ENCODE measurements around the gene YJU2. TPM values are rescaled to one million over a fixed set of nuclear protein-coding genes. Genes with fewer than 3 reads are reported as not detected.

The YJU2 gene
- 11.7 TPM for total RNA-seq
- polyA plus RNA-seq: 29.4 TPM

- Histone ChIP-seq H3K36me3 (ENCODE audit: insufficient read depth) (peaks cover 7% of the 10 kb centered on the region), H3K4me1 (ENCODE audit: insufficient read depth) (no peaks in the 10 kb centered on the region), H3K4me3 (ENCODE audit: low read depth, low read length) (peak within 1 kb of the TSS; percentile 50), H3K27ac (ENCODE audit: low read depth) (peak within 1 kb of the TSS; percentile 91)
- peak; percentile 99 for DNase-seq (ENCODE audit: extremely low spot score)
- under 1% methylated on average over 44 of the region's 45 CpGs for WGBS
Observed at GRCh38 chr19:4246767-4247593, at the start of gene YJU2. YJU2 (plus strand) TSS chr19:4247080; CDS start chr19:4247147, 67 bp downstream.

GRCh38 chr19:4197228-4197624 lies 49.7 kb upstream of the YJU2 start:
- no peak overlapping the region for H3K4me3 ChIP-seq (ENCODE audit: low read depth, low read length)
- H3K4me1 ChIP-seq (ENCODE audit: insufficient read depth): no peaks in the 10 kb centered on the region
- no peak overlapping the region for H3K27ac ChIP-seq (ENCODE audit: low read depth)
- H3K36me3 ChIP-seq (ENCODE audit: insufficient read depth): no peaks in the 10 kb centered on the region
- DNase-seq (ENCODE audit: extremely low spot score): no peak
- 83% methylated on average over 5 of the region's 5 CpGs for WGBS

- Histone ChIP-seq H3K4me3 (ENCODE audit: low read depth, low read length) (no peak overlapping the region), H3K27ac (ENCODE audit: low read depth) (no peak overlapping the region), H3K36me3 (ENCODE audit: insufficient read depth) (no peaks in the 10 kb centered on the region), H3K4me1 (ENCODE audit: insufficient read depth) (no peaks in the 10 kb centered on the region)
- 15% methylated on average over 67 of the region's 70 CpGs for WGBS
- no peak for DNase-seq (ENCODE audit: extremely low spot score)
Observed at GRCh38 chr19:4197625-4198466, 49.0 kb upstream of the YJU2 start.

GRCh38 chr19:4198467-4199126 lies 48.3 kb upstream of the YJU2 start:
- Histone ChIP-seq H3K4me3 (ENCODE audit: low read depth, low read length) (no peak overlapping the region), H3K36me3 (ENCODE audit: insufficient read depth) (no peaks in the 10 kb centered on the region), H3K27ac (ENCODE audit: low read depth) (no peak overlapping the region), H3K4me1 (ENCODE audit: insufficient read depth) (no peaks in the 10 kb centered on the region)
- no peak for DNase-seq (ENCODE audit: extremely low spot score)
- 5% methylated on average over 27 of the region's 28 CpGs for WGBS

DNA sequence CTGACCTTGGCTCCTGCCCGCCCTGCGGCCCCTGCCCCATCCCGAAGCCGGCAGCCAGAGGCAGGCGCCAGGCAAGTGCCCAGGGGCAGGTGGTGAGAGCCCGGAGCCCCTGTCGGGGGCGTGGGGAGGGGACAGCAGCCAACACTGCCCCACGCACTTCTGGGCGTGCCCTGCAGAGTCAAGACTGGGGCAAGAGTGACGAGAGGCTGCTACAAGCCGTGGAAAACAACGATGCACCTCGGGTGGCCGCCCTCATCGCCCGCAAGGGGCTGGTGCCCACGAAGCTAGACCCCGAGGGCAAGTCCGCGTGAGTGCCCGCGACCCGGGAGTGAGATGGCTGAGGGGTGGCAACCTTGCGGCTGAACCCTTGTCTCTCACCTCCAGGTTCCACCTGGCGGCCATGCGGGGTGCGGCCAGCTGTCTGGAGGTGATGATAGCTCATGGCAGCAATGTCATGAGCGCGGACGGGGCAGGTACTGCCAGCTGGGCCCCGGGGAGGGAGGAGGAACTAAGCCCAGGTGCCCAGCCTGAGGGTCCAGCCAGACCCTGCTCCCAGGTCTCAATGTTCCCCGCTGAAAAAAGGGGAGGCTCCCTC lies 47.1 kb upstream of the YJU2 start:
- H3K36me3 ChIP-seq (ENCODE audit: insufficient read depth): no peaks in the 10 kb centered on the region
- DNase-seq (ENCODE audit: extremely low spot score): no peak
- WGBS: 74% methylated on average over 33 of the region's 33 CpGs
- no peak overlapping the region for H3K27ac ChIP-seq (ENCODE audit: low read depth)
- H3K4me1 ChIP-seq (ENCODE audit: insufficient read depth): no peaks in the 10 kb centered on the region
- H3K4me3 ChIP-seq (ENCODE audit: low read depth, low read length): no peak overlapping the region

- no peak overlapping the region for H3K27ac ChIP-seq (ENCODE audit: low read depth)
- H3K4me3 ChIP-seq (ENCODE audit: low read depth, low read length): no peak overlapping the region
- no peaks in the 10 kb centered on the region for H3K4me1 ChIP-seq (ENCODE audit: insufficient read depth)
- no peak for DNase-seq (ENCODE audit: extremely low spot score)
- 82% methylated on average over 2 of the region's 2 CpGs for WGBS
- H3K36me3 ChIP-seq (ENCODE audit: insufficient read depth): no peaks in the 10 kb centered on the region
Observed at GRCh38 chr19:4200940-4201542, 45.8 kb upstream of the YJU2 start.

- DNase-seq (ENCODE audit: extremely low spot score): no peak
- WGBS: 83% methylated on average over 4 of the region's 4 CpGs
- no peaks in the 10 kb centered on the region for H3K4me1 ChIP-seq (ENCODE audit: insufficient read depth)
- no peak overlapping the region for H3K27ac ChIP-seq (ENCODE audit: low read depth)
- no peak overlapping the region for H3K4me3 ChIP-seq (ENCODE audit: low read depth, low read length)
- no peaks in the 10 kb centered on the region for H3K36me3 ChIP-seq (ENCODE audit: insufficient read depth)
Observed at GRCh38 chr19:4201798-4202197, 45.1 kb upstream of the YJU2 start.

DNA sequence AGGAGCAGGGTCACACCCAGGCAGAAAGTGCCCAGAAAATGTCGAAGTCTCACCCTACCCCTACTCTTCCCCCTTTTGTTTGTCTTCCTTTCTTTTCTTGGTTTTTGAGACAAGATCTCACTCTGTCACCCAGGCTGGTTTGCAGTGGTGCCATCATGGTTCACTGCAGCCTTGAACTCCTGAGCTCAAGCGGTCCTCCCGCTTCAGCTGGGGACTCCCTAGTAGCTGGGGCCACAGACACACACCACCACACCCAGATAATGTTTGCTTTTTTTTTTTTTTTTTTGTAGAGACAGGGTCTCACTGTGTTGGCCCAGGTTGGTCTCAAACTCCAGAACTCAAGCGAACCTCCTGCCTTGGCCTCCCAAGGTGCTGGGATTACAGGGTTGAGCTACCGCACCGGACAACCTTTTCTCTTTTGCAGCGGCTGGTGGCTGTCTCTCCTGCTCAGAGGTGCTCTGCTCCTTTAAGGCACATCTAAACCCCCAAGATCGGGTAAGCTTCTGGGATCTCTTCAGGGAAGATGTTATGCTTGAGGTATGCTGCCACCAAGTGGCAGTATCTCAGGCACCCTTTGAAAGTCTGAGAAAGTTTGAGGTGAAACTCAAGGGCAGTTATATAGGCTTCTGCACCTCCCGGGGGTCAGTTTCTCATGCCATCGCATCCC lies 39.9 kb upstream of the YJU2 start:
- Histone ChIP-seq H3K27ac (ENCODE audit: low read depth) (no peak overlapping the region), H3K4me1 (ENCODE audit: insufficient read depth) (no peaks in the 10 kb centered on the region), H3K36me3 (ENCODE audit: insufficient read depth) (no peaks in the 10 kb centered on the region), H3K4me3 (ENCODE audit: low read depth, low read length) (no peak overlapping the region)
- DNase-seq (ENCODE audit: extremely low spot score): no peak
- 82% methylated on average over 10 of the region's 10 CpGs for WGBS

DNA sequence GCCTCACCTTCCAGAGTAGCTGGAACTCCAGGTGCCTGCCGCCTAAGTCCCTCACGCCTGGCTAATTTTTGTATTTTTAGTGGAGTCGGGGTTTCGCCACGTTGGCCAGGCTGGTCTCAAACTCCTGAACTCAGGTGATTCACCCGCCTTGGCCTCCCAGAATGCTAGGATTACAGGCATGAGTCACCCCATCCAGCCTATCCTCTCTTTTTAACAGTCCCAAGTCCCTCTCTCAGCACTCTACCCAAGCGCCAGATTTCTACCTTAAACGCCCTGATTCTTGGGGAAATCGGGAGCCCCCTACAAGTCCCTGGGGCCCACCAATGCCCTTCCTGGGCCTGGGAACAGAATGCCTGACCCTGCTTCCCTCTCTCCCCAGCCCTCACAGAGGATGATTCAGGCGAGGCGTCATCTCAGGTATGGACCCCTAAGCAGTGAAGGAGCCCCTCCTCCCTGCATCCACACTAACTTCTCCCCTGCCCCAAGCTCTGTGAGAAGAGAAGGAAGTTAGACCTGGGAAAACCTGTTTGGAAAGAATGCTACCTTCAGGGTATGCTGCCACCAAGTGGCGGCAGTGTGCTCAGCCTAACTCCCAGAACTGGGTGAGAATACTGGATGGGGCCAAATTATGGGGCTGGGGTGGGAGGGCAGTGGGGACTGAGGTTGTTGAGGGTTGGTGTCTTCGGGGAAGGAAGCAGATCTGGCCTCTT lies 38.3 kb upstream of the YJU2 start:
- Histone ChIP-seq H3K27ac (ENCODE audit: low read depth) (no peak overlapping the region), H3K36me3 (ENCODE audit: insufficient read depth) (no peaks in the 10 kb centered on the region), H3K4me1 (ENCODE audit: insufficient read depth) (no peaks in the 10 kb centered on the region), H3K4me3 (ENCODE audit: low read depth, low read length) (no peak overlapping the region)
- 76% methylated on average over 13 of the region's 13 CpGs for WGBS
- DNase-seq (ENCODE audit: extremely low spot score): no peak

DNA sequence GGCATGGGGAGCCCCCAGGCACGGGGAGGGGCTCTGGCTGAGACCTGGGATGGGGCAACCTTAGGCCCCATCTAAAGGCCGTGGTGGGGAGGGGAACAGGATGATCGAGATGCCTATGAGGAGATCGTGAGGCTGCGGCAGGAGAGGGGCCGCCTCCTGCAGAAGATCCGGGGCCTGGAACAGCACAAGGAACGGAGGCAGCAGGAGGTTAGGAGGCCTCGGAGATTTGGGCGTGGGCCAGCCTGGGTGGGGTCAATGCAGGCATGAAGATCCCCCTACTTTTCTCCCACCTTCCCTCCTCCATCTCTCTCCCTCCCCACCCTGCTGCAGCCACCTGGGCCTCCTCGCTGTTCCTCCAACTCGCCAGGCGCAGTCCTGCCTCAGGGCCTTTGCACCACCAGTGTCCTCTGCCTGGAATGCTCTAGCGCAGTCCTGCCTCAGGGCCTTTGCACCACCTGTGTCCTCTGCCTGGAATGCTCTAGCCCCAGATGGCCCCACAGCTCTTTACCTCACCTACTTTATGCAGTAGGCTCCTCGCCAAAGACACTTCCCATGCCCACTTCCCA lies 36.6 kb upstream of the YJU2 start:
- no peak for DNase-seq (ENCODE audit: extremely low spot score)
- no peak overlapping the region for H3K27ac ChIP-seq (ENCODE audit: low read depth)
- 77% methylated on average over 15 of the region's 15 CpGs for WGBS
- no peaks in the 10 kb centered on the region for H3K36me3 ChIP-seq (ENCODE audit: insufficient read depth)
- H3K4me3 ChIP-seq (ENCODE audit: low read depth, low read length): no peak overlapping the region
- H3K4me1 ChIP-seq (ENCODE audit: insufficient read depth): no peaks in the 10 kb centered on the region

DNA sequence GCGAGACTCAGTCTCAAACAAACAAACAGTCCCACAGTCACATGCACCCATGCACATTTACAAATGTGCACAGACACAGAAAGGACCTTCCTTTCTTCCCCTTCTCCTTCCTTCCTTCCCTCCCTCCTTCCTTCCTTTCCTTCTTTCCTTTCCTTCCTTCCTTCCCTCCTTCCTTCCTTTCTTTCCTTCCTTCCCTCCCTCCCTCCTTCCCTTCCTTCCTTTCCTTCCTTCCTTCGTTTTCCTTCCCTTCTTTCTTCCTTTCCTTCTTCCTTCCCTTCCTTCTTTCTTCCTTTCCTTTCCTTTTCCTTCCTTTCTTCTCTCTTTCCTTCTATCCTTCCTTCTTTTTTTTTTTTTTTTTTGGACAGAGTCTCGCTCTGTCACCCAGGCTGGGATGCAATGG lies 33.8 kb upstream of the YJU2 start:
- H3K36me3 ChIP-seq (ENCODE audit: insufficient read depth): no peaks in the 10 kb centered on the region
- WGBS: 88% methylated on average over 3 of the region's 3 CpGs
- no peak for DNase-seq (ENCODE audit: extremely low spot score)
- H3K27ac ChIP-seq (ENCODE audit: low read depth): no peak overlapping the region
- no peak overlapping the region for H3K4me3 ChIP-seq (ENCODE audit: low read depth, low read length)
- no peaks in the 10 kb centered on the region for H3K4me1 ChIP-seq (ENCODE audit: insufficient read depth)

- H3K4me3 ChIP-seq (ENCODE audit: low read depth, low read length): no peak overlapping the region
- no peaks in the 10 kb centered on the region for H3K4me1 ChIP-seq (ENCODE audit: insufficient read depth)
- DNase-seq (ENCODE audit: extremely low spot score): no peak
- no peaks in the 10 kb centered on the region for H3K36me3 ChIP-seq (ENCODE audit: insufficient read depth)
- 65% methylated on average over 10 of the region's 10 CpGs for WGBS
- no peak overlapping the region for H3K27ac ChIP-seq (ENCODE audit: low read depth)
Observed at GRCh38 chr19:4215807-4216206, 31.1 kb upstream of the YJU2 start.
